Stimulated activated CD8-positive, alpha-beta memory T cell treated with anti-CD3 and anti-CD28 coated beads, Interleukin-12 subunit alpha, Interleukin-12 subunit beta, amount 100 ng/mL, for 1 hour (primary cell): ENCODE measurements around the gene TP53TG5.

ENCODE experiments used
- DNase-seq: peaks from one replicate; pipeline ENCODE4 v3.0.0-alpha.2; 2020; ENCODE audit warnings: low read depth

The TP53TG5 gene

GRCh38 chr20:45322952-45323383 lies 55.2 kb downstream of the TP53TG5 start:
- DNase-seq = no peak
